LoVo (cell line): Measurements from ENCODE around the gene RIMS4.
A peak's percentile ranks its signal among the peaks of the same experiment; 100 is the strongest.
"Not testable (repeated sequence)": the region's sequence is repeated elsewhere in the genome, so short reads cannot be mapped to it uniquely, and the experiment has no call there.

Experiments used
- DNase-seq: peaks from one replicate; pipeline ENCODE4 v3.0.0-alpha.2; 2016; ENCODE audit warnings: low spot score

The RIMS4 gene

DNA sequence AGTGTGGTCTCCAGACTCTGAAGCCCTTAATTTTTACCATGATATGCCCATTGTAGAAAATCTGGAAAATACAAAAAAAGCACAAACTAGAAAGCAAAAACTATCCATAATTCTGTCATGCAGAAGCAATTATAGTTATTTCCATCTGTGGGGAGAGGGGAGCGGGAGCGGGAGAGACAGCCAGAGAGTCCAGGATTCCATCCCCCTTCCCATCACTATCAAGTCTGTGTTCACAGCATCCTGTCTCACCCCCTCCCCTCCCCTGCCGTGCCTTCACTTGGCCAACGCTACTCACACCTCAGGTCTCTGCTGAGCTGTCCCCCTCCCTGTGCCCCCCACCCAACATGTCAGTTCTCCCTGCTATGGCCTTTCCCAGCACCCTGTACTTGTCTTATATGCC, 14.5 kb downstream of the RIMS4 start:
- DNase-seq: no peak

DNA sequence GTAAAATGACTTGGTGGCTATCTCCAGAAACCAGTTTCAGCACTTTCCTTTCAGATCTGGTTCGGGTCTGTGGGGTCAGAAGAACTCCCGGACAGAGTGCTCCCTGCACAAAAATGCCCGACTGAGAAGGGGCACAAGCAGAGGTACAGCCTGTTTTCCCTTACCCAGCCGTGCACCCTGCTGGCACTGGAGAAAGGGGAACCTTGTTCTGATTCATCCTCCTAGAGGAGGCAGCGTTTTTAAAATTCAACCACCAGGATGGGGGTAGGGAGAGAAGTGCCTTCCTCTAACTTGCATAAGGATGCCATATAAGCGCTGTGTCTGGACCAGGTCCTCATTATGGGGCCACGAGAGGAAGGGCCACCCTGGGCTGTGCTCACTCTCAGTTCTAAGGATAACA, 17.6 kb downstream of the RIMS4 start:
- no peak for DNase-seq

DNA sequence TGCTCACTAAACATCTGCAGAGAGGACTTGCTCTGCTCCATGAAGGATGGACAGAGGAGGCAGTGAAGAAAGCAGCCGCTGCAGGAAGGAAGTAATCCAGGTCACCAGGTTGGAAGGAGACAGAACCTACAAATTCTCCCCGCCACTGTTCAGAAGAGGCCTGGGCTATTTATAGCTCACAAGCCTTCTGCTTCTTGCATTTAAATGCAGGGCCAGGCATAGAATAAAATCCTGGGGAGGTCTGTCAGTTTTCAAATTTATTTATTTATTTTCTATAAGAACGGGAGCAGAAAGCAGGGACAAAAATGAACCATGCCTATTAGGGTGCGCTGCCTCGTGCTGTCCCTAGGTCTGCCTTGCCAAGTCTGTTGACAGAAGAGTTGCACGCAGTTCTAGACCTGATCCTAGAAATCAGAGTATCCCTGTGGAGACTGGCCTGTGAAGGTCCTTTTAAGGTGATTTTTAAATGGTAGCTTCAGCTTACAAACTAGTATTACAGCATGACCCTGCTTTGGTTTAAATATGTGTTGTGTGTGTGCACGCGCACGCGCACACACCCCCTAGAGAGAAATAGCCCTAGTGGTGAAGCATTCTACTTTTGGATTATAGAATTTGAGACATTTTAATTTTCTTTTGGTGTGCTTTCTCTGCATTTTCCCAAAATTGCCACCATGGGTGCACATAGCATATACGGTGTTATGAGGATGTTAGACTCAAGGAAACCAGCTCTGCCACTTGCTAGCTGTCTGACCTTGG, 19.5 kb downstream of the RIMS4 start:
- DNase-seq: no peak

DNA sequence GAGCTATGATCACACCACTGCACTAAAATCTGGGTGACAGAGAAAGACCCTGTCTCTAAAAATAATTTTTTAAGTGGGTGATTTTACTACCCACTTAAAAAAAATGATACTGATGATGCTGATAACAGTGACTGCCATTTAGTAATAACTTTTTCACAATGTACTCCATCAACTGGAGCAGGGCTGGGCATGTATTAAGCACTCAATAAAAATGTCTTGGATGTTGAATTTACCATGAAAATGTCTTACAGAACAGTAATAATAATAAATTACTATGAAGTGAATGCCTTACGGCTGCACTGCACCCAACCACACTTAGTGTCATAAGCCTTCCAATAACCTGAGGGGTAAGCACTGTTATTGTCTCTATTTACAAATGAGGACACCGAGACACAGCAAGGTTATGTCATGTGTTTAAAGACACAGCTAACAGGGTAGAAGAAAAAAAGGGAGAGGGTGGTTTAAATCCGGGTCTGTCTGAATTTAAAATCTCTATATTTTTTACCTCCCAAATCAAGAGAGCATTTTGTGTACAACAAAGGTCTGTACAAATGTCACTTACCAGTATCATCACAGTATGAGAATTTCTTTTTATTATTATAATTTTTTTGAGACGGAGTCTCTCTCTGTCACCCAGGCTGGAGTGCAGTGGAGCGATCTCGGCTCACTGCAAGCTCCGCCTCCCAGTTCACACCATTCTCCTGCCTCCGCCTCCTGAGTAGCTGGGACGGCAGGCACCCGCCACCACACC, 21.5 kb downstream of the RIMS4 start:
- no peak for DNase-seq

DNA sequence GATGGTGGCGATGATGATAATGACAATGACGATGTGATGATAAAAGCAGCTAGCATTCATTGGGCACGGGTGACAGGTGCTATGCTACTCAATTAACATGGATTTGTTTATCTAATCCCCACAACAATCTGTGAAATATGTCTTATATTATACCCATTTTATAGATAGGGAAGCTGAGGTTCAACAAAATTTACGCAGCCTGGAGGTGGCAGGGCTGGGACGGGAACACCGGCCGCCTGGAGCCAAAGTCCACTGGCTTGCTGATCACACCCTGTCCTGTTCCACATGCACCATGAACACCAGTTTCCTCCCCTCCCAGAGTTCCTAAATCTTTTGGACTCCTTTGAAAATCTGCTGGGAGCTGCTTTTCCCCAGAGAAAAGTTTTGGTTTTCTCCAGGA, 23.0 kb downstream of the RIMS4 start:
- DNase-seq: no peak

DNA sequence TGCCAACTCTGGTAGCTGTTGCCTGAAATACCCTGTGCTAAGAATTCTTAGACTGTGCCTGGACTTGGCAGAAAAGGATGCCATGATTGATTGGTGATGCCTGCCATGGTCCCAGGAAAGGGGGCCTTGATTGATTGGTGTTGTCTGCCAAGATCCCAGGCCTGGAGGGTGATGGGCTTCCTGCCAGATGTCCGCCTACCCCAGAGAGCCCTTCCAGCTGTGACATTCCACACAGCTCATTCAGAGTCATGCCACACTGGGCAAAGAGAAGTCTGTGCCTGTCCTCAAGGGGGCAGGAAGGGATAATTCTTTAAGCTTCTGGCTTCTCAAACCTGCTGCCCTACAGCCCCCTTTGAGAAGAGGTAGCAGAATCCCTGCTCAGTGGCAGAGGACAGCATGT, 24.6 kb downstream of the RIMS4 start:
- no peak for DNase-seq

DNA sequence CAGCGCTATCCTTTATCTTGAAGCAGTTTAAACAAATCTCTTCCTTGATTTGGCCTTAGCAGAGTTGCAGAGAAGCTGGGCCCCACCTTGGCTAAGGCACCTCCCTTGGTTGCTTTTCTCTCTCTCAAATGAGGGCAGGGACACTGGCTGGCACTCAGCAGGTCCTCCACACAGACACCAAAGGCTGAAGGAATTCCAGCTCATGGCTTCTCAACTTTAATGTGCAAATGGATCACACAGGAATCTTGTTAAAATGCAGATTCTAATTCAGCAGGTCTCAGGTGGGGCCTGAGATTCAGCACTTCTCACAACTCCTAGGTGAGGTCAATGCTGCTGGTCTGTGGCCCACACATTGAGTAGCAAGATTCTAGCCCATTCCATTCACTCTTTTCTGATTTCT, 25.7 kb downstream of the RIMS4 start:
- DNase-seq: no peak

DNA sequence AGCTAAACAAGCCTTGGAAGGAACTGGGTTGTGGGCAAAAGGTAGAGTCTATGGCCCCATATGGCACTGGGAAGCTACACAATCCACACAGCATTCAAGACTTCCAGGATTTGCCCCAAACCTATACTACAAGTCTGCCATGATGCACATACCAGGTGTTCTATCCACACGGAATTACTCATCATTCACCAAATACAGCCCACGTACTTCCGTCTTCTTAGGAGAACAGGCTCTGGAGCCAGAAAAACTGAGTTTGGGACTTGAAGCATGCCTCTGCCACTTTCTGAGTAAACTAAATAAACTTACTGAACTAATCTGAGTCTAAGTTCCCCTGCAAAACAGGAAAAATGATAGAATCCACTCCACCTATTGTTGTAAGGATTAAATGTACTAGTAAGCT, 28.6 kb downstream of the RIMS4 start:
- no peak for DNase-seq

DNA sequence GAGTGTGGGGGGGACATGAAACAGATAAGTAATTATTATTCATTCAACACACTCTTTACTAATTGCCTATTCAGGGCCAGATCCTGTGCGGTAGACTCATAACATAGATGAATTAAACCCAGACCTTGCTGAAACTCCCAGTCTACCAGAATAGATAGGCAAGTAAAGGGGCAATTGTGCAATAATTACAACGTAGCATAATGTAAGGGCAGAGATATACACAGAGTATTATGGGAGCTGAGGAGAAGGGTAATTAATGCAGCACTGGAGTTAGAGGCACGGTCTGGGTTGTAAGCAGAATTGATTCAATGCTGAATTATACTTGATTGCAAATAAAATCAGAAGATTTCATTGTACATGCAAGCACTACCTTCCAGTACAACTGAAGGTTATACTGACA, 29.2 kb downstream of the RIMS4 start:
- no peak for DNase-seq

DNA sequence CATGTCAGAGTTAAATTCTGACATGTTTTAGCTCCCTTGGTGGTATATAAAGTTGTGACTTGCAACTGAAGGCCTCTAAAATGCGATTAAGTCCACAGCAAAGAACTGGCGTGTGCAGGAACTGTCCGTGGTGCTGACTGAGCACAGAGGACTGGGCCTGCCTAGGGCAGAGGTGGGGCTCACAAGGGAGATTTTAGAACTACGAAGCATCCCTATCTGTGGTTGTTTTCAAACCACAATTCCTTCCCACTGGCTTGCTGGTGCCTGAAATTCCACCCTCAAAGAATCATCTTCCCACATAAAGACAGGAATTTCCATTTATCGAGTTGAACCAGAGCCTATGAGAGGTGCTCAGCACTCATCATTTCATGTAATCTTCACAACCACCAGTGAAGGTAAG, 30.1 kb downstream of the RIMS4 start:
- peak; percentile 52 for DNase-seq

DNA sequence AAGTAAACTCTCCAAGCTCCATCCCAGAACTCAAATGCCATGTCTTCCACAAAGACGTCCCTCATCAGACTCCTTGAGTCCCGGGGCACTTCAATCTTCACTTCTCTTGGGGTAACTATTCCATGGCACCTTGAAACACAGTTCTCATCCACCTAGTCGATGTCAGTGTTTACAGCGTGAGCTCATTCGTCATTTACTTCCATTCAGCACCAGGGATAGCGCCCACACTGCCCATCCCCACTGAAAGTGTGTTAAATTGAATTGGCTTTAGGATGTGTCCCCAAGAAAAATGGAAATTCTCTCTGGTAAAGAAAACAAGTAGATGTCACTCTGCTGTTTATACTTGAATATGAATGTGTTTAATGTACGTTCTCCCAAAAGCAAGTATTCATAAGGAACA, 33.4 kb downstream of the RIMS4 start:
- peak; percentile 28 for DNase-seq

DNA sequence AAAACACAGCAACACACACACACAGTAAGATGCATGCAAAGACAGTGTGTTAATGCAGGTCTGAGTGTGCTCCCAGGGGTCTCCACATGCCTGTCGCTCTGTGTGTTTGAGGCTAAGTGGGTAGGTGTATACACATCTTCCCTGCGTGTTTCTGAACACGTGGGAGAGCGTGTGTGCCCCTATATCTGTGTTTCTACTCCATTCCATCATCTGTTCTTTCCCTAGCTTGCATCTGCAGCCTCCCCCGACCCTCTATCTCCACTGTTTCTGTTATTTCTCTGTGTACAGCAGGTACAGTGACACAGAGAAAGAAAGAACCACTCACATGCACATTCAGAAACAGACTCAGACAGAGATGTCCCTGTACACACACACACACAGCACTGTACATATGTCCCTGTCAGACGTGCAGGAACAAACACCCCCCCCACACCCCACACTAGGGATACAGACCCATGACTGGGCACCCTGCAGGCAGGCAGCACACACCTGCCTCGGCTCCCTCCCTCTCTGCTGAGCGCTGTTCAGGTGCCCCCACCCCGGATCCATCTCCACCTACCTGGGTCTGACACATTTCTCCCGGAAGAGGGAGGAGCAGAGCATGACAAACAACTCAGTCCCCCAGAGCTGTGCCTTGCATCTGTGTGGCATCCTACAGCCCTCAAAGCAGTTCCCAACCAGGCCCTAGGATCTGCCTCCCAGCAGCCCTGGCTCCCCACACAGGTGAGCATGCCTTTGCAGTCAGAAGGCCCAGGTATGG, 37.1 kb downstream of the RIMS4 start:
- no peak for DNase-seq

DNA sequence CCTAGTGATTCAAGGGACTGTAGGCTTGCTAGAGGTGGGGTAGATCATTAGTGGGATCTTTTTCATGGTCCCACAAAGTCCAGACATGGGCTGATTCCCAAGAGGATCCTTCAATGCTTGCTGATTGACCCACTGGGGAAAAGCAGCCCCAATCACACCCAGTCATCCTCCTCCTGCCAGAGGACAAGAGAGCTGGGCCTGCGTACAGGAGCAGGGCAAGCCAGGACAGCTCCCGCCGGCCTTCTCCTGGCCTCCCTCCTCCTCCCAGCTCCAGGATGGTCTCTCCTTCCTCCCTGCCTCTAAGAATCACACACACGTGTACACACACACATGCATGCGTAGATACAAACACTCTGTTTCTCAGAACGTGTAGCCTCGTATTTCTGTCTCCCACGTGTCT, 37.7 kb downstream of the RIMS4 start:
- no peak for DNase-seq

DNA sequence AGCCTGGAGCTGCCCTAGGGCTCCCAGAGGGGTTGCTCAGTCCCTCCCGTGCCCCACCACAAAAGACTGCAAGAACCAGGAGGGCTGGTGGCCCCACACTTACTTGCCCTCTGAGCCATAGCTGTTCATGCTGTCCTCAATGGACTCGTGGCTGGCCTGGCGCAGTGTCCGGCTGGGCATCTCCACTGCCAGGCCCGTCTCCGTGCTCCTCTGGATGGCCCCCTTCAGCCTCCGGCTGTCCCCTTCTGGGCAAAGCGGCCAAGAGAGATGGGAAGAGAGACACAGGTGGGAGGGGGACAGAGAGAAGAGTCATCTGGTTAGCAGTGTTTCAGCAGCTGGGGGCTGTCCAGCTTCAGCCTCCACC, 39.2 kb downstream of the RIMS4 start:
- DNase-seq: no peak

DNA sequence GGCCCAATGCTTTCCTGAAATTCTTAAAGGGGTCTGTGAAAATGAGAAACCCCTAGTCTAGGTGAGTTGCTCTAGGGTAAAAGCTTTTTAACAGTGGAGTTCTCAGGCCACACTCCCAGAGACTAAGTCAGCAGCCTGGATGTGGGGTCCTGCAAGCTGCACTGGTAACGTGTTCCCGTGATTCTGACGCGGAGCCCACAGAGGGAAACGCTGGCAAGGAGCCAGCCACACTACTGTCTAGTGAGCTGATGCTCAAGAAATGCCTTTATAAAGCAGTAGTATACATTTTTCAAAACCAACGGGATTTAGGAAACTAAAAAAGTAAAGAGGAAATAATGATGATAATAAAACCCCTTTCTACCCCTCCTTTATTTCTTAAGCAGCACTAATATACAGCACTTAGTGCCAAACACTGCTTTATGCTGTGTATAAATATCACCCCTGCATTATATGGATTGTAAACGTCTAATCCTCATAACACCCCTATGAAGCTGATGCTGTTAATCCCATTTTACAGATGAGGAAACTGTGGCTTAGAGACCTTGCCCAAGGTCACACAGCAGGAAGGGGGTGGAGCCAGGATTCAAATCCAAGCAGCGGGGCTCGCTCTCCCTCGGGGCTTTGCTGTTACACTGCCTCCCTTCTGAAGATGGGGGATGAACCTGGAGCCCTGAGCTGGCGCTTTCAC, 39.7 kb downstream of the RIMS4 start:
- no peak for DNase-seq

DNA sequence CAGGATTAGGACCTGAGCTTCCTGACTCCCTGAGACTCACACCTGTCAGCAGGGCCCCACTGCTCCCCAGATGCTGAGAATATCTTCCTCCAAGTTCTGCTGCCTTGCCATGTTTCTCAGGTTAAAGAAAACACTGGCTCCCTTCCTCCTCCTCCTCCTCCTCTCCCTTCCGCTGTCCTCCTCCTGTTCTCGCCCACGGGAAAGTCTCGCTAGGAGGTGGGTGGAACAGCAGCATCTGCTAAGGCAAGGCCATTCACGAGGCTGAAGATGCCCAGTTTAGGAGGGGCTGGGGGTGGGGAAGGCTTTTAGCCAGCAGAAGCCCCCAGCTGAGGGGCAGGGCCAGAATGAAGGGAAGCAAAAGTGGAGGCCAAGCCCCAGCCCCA, 40.9 kb downstream of the RIMS4 start:
- no peak for DNase-seq

DNA sequence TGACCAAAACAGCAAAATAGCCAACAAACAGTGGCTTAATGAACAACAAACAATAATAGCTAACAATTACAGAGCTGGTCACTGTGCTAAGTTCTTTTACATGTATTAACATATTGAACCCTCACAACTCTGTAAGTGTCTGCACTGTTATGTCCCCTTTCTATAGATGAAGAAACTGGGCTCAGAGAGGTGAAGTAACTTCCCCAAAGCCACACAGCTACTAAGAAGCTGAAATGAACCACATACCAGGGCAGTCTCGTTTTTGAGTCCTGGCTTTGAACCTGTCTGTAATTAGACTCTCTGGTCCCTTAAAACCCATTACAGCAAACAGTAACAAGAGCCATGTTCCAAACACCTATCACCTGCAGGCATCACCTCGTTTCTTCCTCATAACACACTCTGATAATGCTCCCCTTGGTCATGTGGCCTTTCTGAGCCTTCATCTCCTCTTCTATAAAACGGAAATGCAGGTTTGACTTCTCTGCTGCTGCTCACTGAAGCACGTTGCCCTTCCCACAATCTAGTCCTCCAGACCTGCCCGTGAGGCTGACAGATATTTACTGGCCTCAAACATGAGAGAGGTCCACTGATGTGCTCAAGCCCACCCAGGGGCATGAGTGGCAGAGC, 41.4 kb downstream of the RIMS4 start:
- no peak for DNase-seq

DNA sequence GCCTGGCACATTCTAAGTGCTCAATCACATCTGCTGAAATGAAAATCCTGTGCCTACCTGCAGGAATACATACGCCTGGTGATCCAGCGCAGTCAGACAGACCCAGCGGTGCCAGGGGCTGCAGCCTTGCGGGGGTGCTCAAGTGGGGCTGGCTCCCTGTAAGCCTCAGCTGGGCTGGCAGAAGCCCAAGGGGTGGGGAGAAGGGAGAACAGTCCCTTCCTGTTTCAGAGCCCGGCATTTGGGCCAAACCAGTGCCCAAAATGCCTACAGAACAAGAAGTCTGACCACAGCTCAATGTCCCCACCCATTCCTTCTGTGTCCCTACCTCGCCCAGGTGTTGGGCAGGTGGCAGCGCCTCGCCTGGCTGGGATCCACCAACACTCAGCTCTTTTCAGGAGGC, 42.1 kb downstream of the RIMS4 start:
- no peak for DNase-seq

DNA sequence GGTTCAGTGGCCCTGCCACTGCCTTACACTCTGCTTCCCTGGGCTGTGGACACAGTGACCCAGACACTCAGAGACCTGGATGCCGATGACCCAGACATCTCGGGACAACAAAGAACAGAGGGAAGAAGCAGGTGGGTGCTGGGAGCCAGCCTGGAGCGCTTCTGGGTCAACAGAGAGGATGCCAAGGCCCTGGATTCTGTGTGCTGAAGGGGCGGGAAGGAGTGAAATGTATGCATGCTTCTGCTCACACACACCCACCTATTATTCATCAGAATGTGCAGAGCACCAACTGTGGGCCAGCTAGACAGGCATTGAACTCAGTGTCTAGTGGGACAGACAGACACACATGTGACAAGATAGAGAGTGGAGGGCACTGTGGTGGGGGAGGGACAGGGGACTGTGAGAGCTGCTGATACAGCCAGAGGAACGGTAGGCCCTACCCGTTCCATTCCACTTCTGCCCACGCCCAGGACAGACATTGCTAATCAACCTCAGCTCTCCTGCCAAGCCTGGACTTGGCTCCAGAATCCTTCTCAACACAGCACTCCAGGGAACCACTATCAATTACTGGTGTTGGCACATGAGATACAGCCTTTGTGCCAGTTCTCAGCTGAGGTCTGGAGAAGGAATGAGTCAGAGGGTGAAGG, 44.5 kb downstream of the RIMS4 start:
- DNase-seq: peak; percentile 24

DNA sequence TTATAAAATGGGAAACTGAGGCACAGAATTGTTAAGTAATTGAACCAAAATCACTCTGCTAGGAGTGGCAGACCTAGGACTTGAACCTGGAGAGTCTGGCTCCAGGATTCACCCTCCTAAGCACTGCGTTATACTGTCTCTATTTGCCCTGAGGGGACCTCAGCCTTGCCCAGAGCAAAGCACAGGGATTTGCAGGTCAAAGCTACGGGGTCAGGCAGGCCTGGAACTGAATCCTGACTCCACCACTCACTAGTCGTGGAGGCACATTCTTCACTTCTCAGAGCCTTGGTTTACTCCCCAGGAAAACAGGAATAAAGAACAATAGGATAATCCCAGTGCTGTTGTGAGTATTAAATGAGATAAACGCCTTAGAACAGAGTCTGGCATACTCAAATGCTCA, 45.3 kb downstream of the RIMS4 start:
- no peak for DNase-seq

DNA sequence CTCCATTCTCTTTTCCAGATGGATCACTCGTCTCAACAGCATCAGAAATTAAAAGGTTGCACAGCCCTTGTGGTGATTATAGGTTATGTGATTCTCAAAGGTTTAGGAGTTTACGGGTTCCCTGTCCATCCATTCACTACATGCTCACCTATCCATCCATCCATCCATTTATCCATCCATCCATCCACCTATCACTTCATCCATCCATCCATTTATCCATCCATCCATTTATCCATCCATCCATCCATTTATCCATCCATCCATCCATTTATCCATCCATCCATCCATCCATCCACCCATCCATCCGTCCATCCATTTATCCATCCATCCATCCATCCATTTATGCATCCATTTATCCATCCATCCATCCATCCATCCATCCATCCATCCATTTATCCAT, 46.5 kb downstream of the RIMS4 start:
- DNase-seq: not testable (repeated sequence)
